ENCODE data around the gene BST1.

DNA sequence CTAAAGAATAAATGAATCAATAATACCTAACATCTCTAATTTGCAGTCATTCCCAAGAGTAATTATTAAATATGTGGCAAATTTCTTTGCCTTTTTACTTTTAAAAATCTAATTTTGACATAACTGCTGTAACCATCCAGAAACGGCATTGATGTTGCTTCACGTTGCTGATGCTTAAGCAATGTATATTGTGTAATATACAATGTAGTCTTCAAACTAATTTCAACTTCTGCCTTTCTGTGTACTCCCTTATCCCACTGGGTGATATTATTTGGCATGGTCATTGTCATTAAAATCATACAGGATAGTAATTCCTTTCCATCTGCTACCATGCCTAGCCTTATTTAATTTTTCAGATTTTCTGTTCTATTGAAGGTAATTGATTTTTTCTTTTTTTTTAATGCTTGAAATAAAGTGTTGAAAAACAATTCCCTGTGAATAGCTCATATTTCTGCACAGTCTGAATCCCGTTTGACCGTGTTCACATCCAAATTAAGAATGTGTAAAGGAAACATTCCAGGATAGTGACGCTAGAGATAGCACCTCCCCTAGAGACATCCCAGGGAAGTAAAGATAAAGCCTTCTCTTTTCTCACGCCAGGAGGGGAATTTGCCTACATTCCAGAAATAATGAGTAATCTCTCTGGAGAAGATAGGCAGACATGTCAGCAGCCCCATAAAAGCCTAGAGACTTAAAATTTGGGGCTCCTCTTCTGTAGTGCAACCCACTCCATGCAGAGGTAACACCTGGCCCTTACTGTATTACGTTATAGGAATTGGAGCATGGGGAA, 12.7 kb upstream of the BST1 start:
- TF ChIP-seq POLR2A (IDR thresholded peaks at IDR 0.05; ENCODE audit: low read length): no peak
- no peak for TF ChIP-seq GATA1 (IDR thresholded peaks at IDR 0.05; ENCODE audit: low read depth, low read length)

Data from erythroblast (primary cell).